ENCODE measurements around the gene QRICH2.

DNA sequence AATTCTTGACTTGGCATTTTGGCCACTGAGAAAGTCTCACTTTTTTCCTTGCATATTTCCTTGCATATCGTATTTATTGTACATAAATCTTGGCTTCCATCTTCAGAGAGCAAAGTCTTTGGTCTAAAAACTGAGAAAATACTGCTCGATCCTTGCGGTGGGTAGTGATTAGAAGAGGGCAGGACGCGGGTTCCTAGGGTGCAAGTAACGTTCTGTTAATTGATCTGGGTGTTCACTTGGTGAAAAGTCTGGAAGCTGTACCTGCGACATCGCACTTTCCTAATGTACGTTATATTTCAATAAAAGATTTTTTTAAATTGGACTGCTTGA is 43.7 kb downstream of the QRICH2 start:
- TF ChIP-seq, protein P1, sequence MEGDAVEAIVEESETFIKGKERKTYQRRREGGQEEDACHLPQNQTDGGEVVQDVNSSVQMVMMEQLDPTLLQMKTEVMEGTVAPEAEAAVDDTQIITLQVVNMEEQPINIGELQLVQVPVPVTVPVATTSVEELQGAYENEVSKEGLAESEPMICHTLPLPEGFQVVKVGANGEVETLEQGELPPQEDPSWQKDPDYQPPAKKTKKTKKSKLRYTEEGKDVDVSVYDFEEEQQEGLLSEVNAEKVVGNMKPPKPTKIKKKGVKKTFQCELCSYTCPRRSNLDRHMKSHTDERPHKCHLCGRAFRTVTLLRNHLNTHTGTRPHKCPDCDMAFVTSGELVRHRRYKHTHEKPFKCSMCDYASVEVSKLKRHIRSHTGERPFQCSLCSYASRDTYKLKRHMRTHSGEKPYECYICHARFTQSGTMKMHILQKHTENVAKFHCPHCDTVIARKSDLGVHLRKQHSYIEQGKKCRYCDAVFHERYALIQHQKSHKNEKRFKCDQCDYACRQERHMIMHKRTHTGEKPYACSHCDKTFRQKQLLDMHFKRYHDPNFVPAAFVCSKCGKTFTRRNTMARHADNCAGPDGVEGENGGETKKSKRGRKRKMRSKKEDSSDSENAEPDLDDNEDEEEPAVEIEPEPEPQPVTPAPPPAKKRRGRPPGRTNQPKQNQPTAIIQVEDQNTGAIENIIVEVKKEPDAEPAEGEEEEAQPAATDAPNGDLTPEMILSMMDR (IDR thresholded peaks at IDR 0.05), result no peak
- TF ChIP-seq POLR2A (IDR thresholded peaks at IDR 0.05), result no peak
